Chondrocyte (in vitro differentiated cells): ENCODE data around the gene SLC5A10. TPM values are rescaled to one million over a fixed set of nuclear protein-coding genes. Genes with fewer than 3 reads are reported as not detected.

Source experiments
- DNase-seq: peaks from one replicate; pipeline ENCODE4 v3.0.0; 2021; ENCODE audit warnings: mixed read lengths, low spot score
- H3K27ac Mint-ChIP-seq: one replicate; pipeline ENCODE4 v1.8.0; 2021; ENCODE audit warnings: mild to moderate bottlenecking, moderate library complexity, mixed read lengths; ENCODE audit not compliant: unreplicated experiment
- H3K27me3 Mint-ChIP-seq: 2 replicates; pipeline ENCODE4 v1.8.0; 2021; ENCODE audit warnings: low read depth, mixed read lengths
- H3K36me3 Mint-ChIP-seq: 2 replicates; pipeline ENCODE4 v1.8.0; 2021; ENCODE audit warnings: low read depth, mixed read lengths
- H3K4me1 Mint-ChIP-seq: 2 replicates; pipeline ENCODE4 v1.8.0; 2021; ENCODE audit warnings: low read depth, mild to moderate bottlenecking, mixed read lengths
- H3K4me3 Mint-ChIP-seq: one replicate; pipeline ENCODE4 v1.8.0; 2021; ENCODE audit warnings: mild to moderate bottlenecking, moderate library complexity, mixed read lengths; ENCODE audit not compliant: unreplicated experiment
- H3K9me3 Mint-ChIP-seq: 2 replicates; pipeline ENCODE4 v1.8.0; 2021; ENCODE audit warnings: low read depth, mixed read lengths
- CTCF ChIP-seq: fragments of 200-600 bp; sonication (generic); IDR thresholded peaks from 2 replicates; pipeline ENCODE4 v1.5.0; 2021; ENCODE audit warnings: antibody characterized with exemption, mild to moderate bottlenecking, moderate library complexity
- total RNA-seq: library from RNA; stranded (reverse); gene quantifications from 3 replicates; pipeline ENCODE4 v1.2.1, GENCODE V29; 2021

Gene SLC5A10
- total RNA-seq, 1 donor from 2014 or later = not detected

GRCh38 chr17:18986541-18987229, 34.7 kb downstream of the SLC5A10 start:
- Mint-ChIP-seq H3K27ac (no peak overlapping the region), H3K4me1 (peaks cover 7% of the 10 kb centered on the region), H3K4me3 (no peak overlapping the region), H3K9me3 (no peaks in the 10 kb centered on the region), H3K36me3 (no peaks in the 10 kb centered on the region), H3K27me3 (no peaks in the 10 kb centered on the region)
- no peak for DNase-seq
- no peak for TF ChIP-seq CTCF

DNA sequence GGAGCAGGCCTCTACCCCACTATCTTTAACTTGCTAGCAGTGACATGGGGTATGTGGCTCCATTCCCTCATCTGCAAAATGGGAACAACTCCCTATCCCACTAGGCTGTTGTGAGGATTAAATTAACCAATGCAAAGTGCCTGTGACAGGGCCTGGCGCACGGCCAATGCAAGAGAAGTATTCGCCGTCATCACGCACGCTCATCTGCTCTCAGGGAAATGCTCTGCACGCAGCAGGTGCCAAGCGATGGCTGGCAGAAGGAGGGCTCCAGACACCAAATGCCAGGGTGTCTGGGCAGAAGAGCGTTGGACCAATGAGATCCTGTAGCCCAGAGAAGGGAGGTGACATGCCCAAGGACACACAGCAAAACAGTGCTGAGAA, 35.3 kb downstream of the SLC5A10 start:
- DNase-seq = no peak
- Mint-ChIP-seq H3K27me3 (no peaks in the 10 kb centered on the region), H3K36me3 (no peaks in the 10 kb centered on the region), H3K9me3 (no peaks in the 10 kb centered on the region), H3K4me1 (peaks cover 1% of the 10 kb centered on the region), H3K27ac (no peak overlapping the region), H3K4me3 (no peak overlapping the region)
- no peak for TF ChIP-seq CTCF

DNA sequence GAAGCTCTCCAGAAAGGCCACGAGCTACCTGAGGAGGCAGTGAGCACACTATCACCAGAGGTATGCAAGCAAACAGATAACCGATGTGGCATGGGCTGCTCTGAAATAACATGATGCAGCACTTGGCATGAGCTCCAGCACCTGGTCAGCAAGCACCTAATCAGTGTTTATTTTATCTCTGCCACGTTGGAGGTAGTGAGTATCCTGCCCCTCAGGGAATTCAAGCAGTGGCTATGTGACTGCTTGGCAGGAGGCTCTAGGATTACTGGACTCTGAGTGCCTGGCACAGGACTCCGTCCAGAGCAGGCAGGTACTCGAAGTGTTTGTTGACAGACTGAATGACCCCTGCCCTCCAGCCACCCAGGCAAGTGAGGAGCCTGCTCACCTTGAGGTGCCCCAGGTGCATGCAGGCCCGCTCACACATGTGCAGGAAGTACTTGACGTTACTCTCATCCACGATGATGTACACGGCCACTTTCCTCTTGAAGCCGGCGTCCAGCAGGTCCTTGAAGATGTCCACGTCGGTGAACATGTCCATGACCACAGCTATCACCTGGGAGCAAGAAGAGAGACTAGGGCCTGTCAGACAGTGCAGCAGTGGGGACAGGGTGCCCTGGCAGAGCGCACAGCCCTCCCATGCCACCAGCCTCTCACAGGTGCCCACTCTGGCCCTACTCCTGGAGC, 36.0 kb downstream of the SLC5A10 start:
- Mint-ChIP-seq H3K4me1 (no peaks in the 10 kb centered on the region), H3K36me3 (no peaks in the 10 kb centered on the region), H3K9me3 (no peaks in the 10 kb centered on the region), H3K27ac (no peak overlapping the region), H3K4me3 (no peak overlapping the region), H3K27me3 (no peaks in the 10 kb centered on the region)
- TF ChIP-seq CTCF = no peak
- DNase-seq = no peak

DNA sequence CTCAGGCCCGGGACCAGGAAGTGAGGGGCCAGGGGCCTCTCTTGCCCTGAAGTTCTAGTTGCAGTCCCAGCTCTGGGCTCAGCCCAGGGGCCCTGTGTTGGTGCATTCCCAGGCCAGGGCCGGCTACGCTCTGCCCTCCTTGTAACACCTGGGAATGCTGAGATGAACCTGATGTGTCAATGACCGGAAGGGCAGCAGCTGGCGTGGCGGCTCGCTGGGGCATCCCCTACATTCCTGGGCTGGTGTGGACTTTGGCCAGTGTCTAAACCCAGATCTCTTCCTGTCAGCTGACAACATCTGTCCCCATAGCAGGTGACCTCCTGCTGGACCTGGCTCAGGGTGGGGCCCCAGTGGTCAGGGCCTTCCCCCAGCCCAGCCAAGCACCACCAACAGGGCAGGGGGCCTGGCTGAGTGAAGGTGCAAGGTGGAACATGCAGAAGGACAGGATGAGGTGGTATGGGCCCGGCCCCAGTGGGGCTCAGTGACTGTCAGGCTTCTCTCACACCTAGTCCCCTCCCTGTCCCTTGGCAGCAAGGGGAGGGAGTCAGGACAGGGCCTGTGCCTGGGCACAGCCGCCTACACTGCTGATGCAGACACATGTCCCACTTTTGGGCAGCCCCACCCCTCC, 36.7 kb downstream of the SLC5A10 start:
- Mint-ChIP-seq H3K9me3 (no peaks in the 10 kb centered on the region), H3K27me3 (no peaks in the 10 kb centered on the region), H3K36me3 (no peaks in the 10 kb centered on the region), H3K4me1 (no peaks in the 10 kb centered on the region), H3K4me3 (no peak overlapping the region), H3K27ac (no peak overlapping the region)
- no peak for DNase-seq
- TF ChIP-seq CTCF = no peak

- TF ChIP-seq CTCF = no peak
- no peaks in the 10 kb centered on the region for H3K4me1 Mint-ChIP-seq
- no peak overlapping the region for H3K4me3 Mint-ChIP-seq
- no peak overlapping the region for H3K27ac Mint-ChIP-seq
- H3K36me3 Mint-ChIP-seq = peaks cover 4% of the 10 kb centered on the region
- DNase-seq = no peak
- peaks cover 6% of the 10 kb centered on the region for H3K9me3 Mint-ChIP-seq
- H3K27me3 Mint-ChIP-seq = no peaks in the 10 kb centered on the region
Measured at GRCh38 chr17:18990331-18990730, 38.4 kb downstream of the SLC5A10 start.
